Transverse colon (tissue), 4 donors: ENCODE data around the gene RNF141. TPM values are rescaled to one million over a fixed set of nuclear protein-coding genes. Genes with fewer than 3 reads are reported as not detected.

Source experiments
- DNase-seq: peaks from one replicate; pipeline ENCODE4 v3.0.0-alpha.2; 2019
- H3K27ac ChIP-seq, 4 donors: fragments of 200-600 bp; sonication (generic); 2 replicates each; pipeline ENCODE4 v1.5.1; 2016 to 2018; ENCODE audit warnings: inconsistent platforms in 4 of 4
- H3K27me3 ChIP-seq: fragments of 200-600 bp; sonication (generic); 2 replicates; pipeline ENCODE4 v1.5.1; 2017; ENCODE audit warnings: inconsistent platforms
- H3K36me3 ChIP-seq, 4 donors: fragments of 200-600 bp; sonication (generic); 2 replicates each; pipeline ENCODE4 v1.5.1; 2017 to 2019; ENCODE audit warnings: inconsistent platforms in 4 of 4
- H3K4me1 ChIP-seq, 4 donors: fragments of 200-600 bp; sonication (generic); 2 replicates each; pipeline ENCODE4 v1.5.1; 2017 to 2020; ENCODE audit warnings: inconsistent platforms in 4 of 4
- H3K4me3 ChIP-seq, 4 donors: fragments of 200-600 bp; sonication (generic); 1 replicate in 1 of 4; 2 replicates in 3 of 4; pipeline versions ENCODE4 v1.5.1 to v1.6.1; 2017 to 2019; ENCODE audit warnings: inconsistent platforms in 4 of 4
- H3K9me3 ChIP-seq, 2 donors: fragments of 200-600 bp; sonication (generic); 2 replicates each; pipeline ENCODE4 v1.5.1; 2017 to 2019; ENCODE audit warnings: inconsistent platforms in 2 of 2
- EP300 ChIP-seq: sonication (generic); formaldehyde crosslinking; IDR thresholded peaks from one replicate; pipeline ENCODE4 v1.6.1; 2017; ENCODE audit warnings: antibody characterized with exemption, low read depth
- POLR2A ChIP-seq: fragments of 450-650 bp; IDR thresholded peaks from one replicate; pipeline ENCODE4 v1.6.1; 2016; ENCODE audit warnings: antibody characterized with exemption, mild to moderate bottlenecking, moderate library complexity
- POLR2AphosphoS5 ChIP-seq, 3 donors: sonication (generic); formaldehyde crosslinking; IDR thresholded peaks; one replicate each; pipeline ENCODE4 v1.6.1; 2016; ENCODE audit warnings: antibody characterized with exemption in 3 of 3
- WGBS, 2 donors: methylation state at CpG; one replicate each; pipeline ENCODE4 v1.1.5; 2018; ENCODE audit warnings: low coverage in 1 of 2; 5-methylcytosine and 5-hydroxymethylcytosine counted together
- in situ Hi-C, 4 donors: fragments of 200-750 bp; cut with MboI; loops; one replicate each; pipeline versions ENCODE4 v1.15.0 to v1.15.1; 2017; ENCODE audit warnings: low sequenced_read_pairs in 3 of 4, low pct_ligation_motif_present in 1 of 4, low pct_unique_long_range_greater_than_20kb in 1 of 4
- intact Hi-C: fragments of 100-400 bp; cut with DNase I; formaldehyde crosslinking; loops from one replicate; pipeline ENCODE4 v1.15.1; 2023; ENCODE audit warnings: low total_unique reads
- total RNA-seq, 4 donors: library from RNA; depleted of rRNA; stranded (reverse); fragments of >200 nt; gene quantifications; one replicate each; pipeline ENCODE4 v1.1.0, GENCODE V29; 2016
- TF ChIP-seq, protein P1 (sequence below), 5 experiments: fragments of 200-600 bp in 3 of 5; fragments of 450-650 bp in 2 of 5; sonication (generic) in 3 of 5; IDR thresholded peaks; 1 replicate in 2 of 5; 2 replicates in 3 of 5; pipeline ENCODE4 v1.5.1; 2016 to 2017; ENCODE audit warnings: antibody characterized with exemption in 5 of 5, inconsistent platforms in 3 of 5, mild to moderate bottlenecking in 2 of 5, moderate library complexity in 1 of 5

The RNF141 gene
- total RNA-seq, 4 donors from 2014 or later, result 13.1 to 31.4 (median 22.3) TPM

DNA sequence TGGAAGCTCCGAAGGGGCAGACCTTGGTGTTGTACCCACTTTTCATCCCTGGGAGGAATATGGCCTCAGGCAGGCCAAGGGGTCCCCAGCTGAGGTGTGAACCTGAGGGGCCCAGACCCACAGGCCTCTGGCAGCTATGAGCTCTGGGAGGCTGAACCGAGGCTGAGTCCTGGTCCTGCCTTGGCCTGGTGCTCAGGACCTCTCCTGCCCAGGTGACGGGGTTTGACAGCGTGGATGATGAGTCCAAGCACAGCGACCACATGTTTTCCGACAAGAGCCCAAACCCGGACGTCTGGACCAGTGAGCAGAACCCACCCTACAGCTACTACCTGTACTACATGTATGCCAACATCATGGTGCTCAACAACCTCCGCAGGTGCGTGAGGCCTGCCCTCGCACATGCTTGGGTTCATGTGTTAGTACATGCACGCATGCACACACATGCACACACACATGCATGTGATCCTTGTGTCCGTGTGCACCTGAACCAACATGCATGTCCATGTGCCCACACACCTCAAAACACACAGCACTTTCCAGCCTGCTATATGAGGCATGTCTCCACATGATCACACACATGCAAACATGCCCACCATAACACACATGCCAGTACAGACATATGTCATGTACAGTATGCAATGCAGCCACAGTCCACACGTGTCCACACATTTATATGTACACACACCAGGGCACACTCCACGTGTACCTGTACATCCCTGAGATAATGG is 40.9 kb downstream of the RNF141 start:
- intact Hi-C loops (no loop called here), in situ Hi-C loops (no loop called here)
- no peak for DNase-seq
- 86 to 100% methylated on average over 2 to 14 of the region's 15 CpGs for WGBS, 2 donors
- Histone ChIP-seq H3K4me3 (no peak overlapping the region), H3K4me1 (no peaks in the 10 kb centered on the region), H3K27ac (no peak overlapping the region), H3K36me3 (no peaks in the 10 kb centered on the region), H3K27me3 (no peaks in the 10 kb centered on the region), H3K9me3 (no peaks in the 10 kb centered on the region)
- TF ChIP-seq POLR2A (no peak), EP300 (no peak), POLR2AphosphoS5 (IDR thresholded peaks at IDR 0.05) (no peak)
- TF ChIP-seq, protein P1, sequence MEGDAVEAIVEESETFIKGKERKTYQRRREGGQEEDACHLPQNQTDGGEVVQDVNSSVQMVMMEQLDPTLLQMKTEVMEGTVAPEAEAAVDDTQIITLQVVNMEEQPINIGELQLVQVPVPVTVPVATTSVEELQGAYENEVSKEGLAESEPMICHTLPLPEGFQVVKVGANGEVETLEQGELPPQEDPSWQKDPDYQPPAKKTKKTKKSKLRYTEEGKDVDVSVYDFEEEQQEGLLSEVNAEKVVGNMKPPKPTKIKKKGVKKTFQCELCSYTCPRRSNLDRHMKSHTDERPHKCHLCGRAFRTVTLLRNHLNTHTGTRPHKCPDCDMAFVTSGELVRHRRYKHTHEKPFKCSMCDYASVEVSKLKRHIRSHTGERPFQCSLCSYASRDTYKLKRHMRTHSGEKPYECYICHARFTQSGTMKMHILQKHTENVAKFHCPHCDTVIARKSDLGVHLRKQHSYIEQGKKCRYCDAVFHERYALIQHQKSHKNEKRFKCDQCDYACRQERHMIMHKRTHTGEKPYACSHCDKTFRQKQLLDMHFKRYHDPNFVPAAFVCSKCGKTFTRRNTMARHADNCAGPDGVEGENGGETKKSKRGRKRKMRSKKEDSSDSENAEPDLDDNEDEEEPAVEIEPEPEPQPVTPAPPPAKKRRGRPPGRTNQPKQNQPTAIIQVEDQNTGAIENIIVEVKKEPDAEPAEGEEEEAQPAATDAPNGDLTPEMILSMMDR (IDR thresholded peaks at IDR 0.05), result no peak

DNA sequence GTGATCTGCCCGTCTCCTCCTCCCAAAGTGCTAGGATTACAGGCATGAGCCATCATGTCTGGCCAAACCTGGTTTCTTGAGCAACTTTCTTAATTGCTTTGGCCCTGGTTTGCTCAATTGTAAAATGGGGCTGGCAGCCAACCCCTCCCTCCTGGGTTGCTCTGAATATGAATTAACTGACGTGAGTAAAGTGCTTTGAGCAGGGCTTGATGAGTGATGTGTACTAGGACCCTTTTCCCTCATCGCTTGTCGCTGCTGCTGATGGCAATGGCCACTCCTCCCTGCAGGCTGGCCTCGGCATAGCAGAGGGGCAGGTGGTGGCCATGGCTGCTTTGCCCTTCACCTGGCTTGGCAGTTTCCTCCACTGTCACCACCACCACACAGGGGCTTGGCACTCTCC is 41.5 kb downstream of the RNF141 start:
- H3K27ac ChIP-seq, result no peak overlapping the region
- no peak for TF ChIP-seq POLR2AphosphoS5 (IDR thresholded peaks at IDR 0.05)
- no peak for TF ChIP-seq POLR2A
- TF ChIP-seq EP300, result no peak
- TF ChIP-seq, protein P1 (IDR thresholded peaks at IDR 0.05), result no peak
- 88% methylated on average over 5 of the region's 5 CpGs; no CpG with 5 or more reads in 1 of the 2 donors for WGBS, 2 donors
- H3K4me3 ChIP-seq, result no peak overlapping the region
- in situ Hi-C loops (no loop called here), intact Hi-C loops (no loop called here)
- no peaks in the 10 kb centered on the region for H3K9me3 ChIP-seq
- no peak for DNase-seq
- no peaks in the 10 kb centered on the region for H3K36me3 ChIP-seq
- no peaks in the 10 kb centered on the region for H3K27me3 ChIP-seq
- no peaks in the 10 kb centered on the region for H3K4me1 ChIP-seq

DNA sequence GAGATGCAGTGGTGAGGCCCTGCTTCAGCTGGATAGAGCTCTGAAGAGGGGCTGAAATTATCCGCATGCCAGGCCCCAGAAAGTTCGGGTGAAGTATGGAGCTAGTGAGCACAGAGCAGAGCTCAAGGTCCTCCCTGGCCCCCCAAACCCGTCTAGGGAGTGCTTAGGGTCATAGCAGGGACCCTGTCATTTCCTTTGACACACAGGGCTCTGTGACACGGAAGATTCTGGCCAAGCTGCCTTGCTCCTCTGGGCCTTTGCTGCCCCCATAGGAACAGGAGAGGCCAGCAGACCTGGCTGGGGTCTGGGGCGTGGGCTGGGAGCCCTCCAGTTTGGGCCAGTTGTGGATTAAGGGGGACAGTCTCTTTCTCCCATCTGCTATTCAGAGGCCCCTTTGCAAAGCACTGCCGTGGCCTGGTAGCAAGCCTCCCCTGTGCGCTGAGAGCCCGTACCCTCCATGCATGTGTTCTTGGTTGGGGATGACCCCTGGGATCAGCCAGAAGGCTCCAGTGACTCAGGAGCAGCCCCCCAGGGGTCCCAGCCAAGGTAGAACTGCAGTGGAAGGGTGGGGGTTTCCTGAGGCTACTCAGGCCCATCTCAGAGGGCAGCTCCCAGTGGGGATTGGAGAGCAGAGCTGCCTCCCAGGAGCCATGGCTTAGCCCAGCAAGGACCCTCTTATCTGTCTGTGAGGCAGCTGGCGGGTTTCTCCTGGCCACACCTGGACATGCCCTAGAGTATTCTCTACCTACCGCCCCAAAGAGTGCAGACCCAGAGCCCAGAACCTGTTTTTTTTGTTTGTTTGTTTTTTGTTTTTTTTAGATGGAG is 42.3 kb downstream of the RNF141 start:
- no peaks in the 10 kb centered on the region for H3K9me3 ChIP-seq
- H3K27me3 ChIP-seq, result no peaks in the 10 kb centered on the region
- peak overlapping the region in 1 of 4 donors; percentile 51 for H3K27ac ChIP-seq
- H3K36me3 ChIP-seq, result no peaks in the 10 kb centered on the region
- in situ Hi-C loops, result no loop called here
- no peaks in the 10 kb centered on the region for H3K4me1 ChIP-seq
- no peak overlapping the region for H3K4me3 ChIP-seq
- WGBS, 2 donors, result 69 to 94% methylated on average over 4 to 10 of the region's 10 CpGs
- intact Hi-C loops, result no loop called here
- no peak for DNase-seq
- TF ChIP-seq, protein P1 (IDR thresholded peaks at IDR 0.05), result no peak
- TF ChIP-seq EP300 (no peak), POLR2A (no peak), POLR2AphosphoS5 (IDR thresholded peaks at IDR 0.05) (no peak)

DNA sequence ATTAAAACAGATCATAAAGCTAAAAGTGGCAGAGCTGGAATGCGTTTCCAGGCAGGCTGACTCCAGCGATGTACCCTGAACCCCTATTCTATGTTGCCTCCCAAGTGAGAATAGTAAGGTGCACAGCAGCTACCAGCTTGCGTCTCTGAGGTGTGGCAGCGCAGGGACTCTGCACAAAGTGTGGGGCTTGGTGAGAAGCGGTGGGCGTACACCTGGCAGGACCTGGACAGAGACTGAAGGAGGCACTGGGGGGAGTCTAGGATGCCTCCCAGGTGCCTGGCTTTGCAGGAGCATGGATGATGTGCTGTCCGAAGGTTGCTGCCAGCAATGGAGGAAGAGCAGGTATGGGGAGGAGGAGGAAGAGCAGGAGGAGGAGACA is 43.0 kb downstream of the RNF141 start:
- Histone ChIP-seq H3K4me1 (no peaks in the 10 kb centered on the region), H3K27ac (peak overlapping the region in 2 of 4 donors; percentile 5 to 51), H3K36me3 (no peaks in the 10 kb centered on the region), H3K27me3 (no peaks in the 10 kb centered on the region), H3K9me3 (no peaks in the 10 kb centered on the region), H3K4me3 (no peak overlapping the region)
- in situ Hi-C loops, result no loop called here
- TF ChIP-seq, protein P1 (IDR thresholded peaks at IDR 0.05), result no peak
- TF ChIP-seq EP300 (no peak), POLR2AphosphoS5 (IDR thresholded peaks at IDR 0.05) (no peak), POLR2A (no peak)
- intact Hi-C loops, result no loop called here
- no peak for DNase-seq
- 95% methylated on average over 7 of the region's 7 CpGs; no CpG with 5 or more reads in 1 of the 2 donors for WGBS, 2 donors
